GM19023 (cell line): ENCODE results near the gene CDH24.
"Not testable (repeated sequence)": the region's sequence is repeated elsewhere in the genome, so short reads cannot be mapped to it uniquely, and the experiment has no call there.

Experiments used
- ATAC-seq: cut with Tn5 transposase; IDR thresholded peaks from one replicate; pipeline ENCODE4 v1.9.1; 2021; ENCODE audit warnings: mild to moderate bottlenecking, moderate library complexity; ENCODE audit not compliant: unreplicated experiment

The CDH24 gene

DNA sequence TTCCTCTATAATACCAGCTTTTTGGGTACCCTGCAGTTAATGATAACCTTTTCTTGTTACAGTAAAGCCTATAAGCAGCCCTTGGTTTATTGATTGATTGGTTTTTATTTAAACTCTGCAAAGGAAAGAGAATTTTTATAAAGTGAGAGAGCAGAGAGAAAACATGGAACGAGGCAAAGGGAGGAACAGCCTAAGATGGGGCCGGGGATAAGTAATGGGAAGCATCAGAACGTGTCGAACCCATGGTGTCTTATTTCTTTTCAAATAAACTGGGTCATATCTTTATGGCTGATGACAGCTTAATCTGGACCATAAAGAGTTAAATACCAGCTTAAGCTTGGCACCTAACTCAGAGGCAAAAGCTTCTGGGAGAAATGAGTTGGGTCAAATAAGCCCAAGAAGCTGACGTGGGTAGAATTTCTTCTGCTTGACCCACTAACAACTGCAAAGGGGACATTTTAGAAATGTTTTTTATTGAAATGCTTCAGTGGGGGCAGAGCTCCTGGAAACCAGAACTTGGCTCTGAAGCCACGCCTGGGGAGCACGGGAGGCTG is 35.4 kb downstream of the CDH24 start:
- no peak for ATAC-seq

GRCh38 chr14:23021434-23021833 is 35.9 kb downstream of the CDH24 start:
- no peak for ATAC-seq

DNA sequence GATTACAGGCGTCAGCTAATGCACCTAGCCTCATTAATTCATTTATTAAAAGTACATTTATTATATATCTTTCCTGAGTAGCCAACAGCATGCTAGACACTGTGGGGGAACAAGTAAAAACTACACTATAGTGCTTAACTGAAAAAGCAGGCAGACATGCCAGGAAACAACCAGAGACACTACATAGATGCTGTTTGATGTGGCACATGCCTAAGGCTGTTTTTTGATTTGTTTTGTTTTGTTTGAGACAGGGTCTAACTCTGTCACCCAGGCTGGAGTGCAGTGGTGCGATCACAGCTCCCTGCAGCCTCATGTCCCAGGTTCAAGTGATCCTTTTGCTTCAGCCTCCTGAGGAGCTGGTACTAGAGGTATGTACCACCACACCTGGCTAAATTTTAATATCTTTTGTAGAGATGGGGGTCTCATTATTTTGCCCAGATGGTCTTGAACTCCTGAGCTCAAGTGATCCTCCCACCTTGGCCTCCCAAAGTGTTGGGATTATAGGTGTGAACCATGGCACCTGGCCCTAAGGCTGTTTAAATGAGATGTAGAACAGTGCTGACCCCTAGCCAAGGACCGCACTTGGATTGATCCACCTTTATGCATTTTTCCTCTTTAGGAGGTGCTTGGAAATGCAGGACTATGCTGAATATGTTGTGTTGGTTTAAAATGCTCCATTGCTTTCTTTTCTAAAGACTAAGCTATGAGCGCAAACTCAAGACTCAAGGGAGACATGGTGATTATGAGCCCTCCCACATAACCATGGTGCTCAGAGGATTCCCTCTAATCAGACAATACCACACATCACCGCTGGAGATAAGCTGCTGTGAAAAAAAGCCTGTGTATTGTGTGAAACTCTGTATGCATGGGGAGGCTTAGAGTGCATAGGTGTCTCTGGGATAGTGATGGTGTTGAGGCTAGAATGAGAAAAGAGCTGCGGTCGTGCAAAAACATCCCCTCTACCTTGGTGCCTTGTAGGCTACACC is 36.9 kb downstream of the CDH24 start:
- ATAC-seq = no peak

GRCh38 chr14:23018107-23018506 is 39.2 kb downstream of the CDH24 start:
- ATAC-seq = no peak

DNA sequence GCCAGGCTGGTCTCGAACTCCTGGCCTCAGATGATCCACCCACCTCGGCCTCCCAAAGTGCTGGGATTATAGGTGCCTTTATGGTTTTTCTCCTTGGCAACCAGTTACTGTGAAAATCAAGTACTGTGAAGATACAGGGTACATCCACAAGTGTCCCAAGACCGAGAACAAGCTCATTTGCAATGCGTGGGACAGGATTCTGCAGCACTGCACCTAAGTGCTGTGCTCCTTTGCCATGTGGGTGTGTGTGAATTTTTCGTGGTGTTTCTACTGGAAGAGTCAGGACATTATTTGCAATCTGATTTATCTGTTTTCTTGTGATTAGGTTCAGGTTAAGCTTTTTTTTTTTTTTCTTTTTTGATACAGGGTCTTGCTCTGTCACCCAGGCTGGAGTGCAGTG is 40.2 kb downstream of the CDH24 start:
- no peak for ATAC-seq

- no peak for ATAC-seq
Measured at GRCh38 chr14:23015618-23016017, 41.7 kb downstream of the CDH24 start.

- ATAC-seq = not testable (repeated sequence)
Measured at GRCh38 chr14:23013749-23014054, 43.6 kb downstream of the CDH24 start.

GRCh38 chr14:23013054-23013748 is 44.1 kb downstream of the CDH24 start:
- no peak for ATAC-seq

DNA sequence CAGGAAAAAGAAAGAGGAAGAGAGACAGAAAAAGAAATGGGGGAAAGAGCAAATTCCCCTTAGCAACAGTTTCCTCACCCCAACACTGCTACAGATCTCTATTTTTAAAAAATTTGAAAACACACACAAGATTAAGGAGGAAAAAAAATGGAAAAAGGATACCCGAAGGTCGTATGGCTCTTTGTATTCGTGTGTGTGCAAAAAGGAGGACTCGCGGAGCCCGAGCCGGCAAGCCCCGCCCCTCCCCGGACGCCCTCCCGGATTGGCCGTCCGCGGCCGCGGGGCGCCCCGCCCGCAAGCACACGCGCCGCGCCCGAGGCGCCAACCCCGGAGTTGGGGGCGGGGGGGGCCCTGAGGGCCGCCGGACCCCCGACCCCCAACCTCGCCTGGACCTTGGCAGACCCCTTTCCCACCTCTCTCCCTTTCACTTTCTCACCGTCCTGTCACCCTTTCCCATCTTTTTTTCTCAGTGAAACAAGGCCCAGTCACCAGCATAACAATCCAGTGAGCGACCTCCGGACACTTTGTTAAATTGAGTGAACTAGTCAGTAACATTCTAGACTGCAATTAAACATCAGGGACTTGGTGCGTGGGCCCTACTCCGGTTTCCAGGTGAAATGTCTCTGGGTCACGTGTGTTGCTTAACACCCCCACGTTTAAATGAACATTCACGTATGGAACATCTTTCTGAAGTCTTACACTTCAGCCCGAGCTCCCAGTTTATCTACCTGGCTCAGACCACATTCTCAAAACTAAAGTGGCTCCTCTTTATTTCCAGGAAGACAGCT is 47.2 kb downstream of the CDH24 start, which contains the start of gene C14orf93:
Gene C14orf93 (minus strand): TSS at position 205 of the 788 bp plus-strand sequence. CDS start 11,120 bp downstream, outside the sequence.
- no peak for ATAC-seq

- ATAC-seq = no peak
Measured at GRCh38 chr14:23009483-23009938, 47.8 kb downstream of the CDH24 start.

DNA sequence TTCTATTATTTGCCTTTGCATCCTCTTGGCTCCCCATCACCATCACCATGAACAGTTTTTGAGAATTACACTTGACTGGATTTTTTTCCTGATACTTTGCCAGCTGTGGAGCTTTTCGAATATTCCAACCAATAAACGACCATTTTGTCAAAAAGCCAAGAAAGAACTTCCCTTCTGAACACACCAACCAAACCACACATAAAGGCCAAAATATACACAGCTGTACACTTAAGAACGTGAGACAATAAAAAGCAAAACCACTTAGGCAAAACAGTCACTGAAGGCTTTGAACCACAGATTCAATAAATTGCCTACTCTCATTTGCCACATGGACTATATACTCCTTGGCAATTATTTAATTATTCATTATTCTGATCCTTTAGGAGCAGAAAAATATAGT is 48.5 kb downstream of the CDH24 start:
- ATAC-seq = no peak

- peak; percentile 97 for ATAC-seq
Measured at GRCh38 chr14:23006544-23007419, 50.5 kb downstream of the CDH24 start.

- ATAC-seq = no peak
Measured at GRCh38 chr14:23006188-23006534, 51.2 kb downstream of the CDH24 start.

GRCh38 chr14:23005451-23006187 is 51.7 kb downstream of the CDH24 start:
- ATAC-seq = no peak

- ATAC-seq = not testable (repeated sequence)
Measured at GRCh38 chr14:23004274-23004673, 53.0 kb downstream of the CDH24 start.

DNA sequence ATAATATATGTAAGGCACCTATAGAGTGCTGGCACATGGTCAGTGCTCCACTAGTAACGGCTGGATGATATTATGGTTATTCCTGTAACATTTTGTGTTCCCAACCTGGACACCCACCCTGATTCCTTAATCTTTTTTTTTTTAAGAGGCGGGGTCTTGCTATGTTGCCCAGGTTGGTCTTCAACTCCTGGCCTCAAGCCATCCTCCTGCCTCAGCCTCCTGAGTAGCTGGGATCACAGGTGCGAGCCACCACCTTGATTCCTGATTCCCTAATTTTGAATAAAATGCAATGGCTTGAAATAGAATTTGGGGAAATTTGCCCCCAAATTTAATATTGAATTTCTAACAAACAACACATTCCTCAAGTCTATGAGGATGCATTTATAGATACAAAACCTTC is 54.7 kb downstream of the CDH24 start:
- no peak for ATAC-seq

DNA sequence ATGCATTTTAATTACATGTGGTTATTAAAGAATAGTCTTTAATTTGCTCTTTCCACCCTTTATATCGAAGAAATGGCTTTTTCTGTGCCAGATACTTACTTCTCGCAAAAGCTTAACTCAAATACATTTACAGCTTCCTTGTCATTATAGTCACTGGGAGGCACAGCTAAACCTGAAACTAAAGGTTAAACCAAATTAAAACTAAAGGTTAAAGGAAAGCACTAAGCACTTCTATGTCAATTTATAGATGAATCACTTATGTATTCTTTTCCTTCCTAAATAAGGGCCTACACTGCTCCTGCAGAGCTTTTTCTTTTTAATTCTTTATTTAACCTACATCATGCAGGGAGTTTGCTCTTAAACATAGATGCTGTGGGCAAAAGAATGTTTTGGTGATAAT is 56.5 kb downstream of the CDH24 start:
- no peak for ATAC-seq

DNA sequence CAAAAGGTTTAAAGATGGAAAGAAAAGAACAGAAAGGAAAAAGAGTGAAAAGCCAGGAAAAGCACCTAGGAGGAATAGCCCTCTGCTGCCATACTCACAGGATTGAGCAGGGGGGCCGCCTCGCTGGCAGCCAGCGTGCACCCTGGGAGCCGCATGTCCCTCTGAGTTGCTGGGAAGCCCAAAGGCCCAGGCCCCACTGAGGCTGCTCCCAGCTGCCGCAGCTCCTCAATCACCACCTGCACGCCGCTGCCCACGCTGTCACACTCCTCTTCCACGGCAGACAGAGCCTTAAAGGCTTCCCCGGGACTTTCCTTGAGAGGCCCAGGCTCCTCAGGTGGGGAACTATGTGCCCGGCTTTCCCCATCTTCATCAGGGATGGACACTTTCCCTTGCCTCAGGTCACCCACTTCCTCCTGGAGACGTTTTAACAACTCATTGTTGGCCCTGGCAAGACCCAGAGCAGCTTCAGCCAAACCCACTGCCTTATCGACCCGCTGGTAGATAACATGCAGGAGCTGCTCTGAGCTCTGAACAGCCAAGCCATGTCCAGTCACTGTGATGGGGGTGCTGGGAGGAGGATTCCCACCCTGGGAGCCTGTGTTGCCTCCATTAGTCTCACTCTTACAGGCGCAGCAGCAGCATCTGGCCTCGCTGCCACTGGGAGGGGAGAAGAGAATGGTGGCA is 58.8 kb downstream of the CDH24 start:
- ATAC-seq = no peak
